Measurements from ENCODE around the gene SNHG17.

- no peak for TF ChIP-seq POLR2A (IDR thresholded peaks at IDR 0.05)
- no peak for TF ChIP-seq CTCF (IDR thresholded peaks at IDR 0.05)
- TF ChIP-seq EP300 (IDR thresholded peaks at IDR 0.05; ENCODE audit: low read depth): no peak
Measured at GRCh38 chr20:38372806-38373205, 62.3 kb downstream of the SNHG17 start.
